GM12801 (cell line): ENCODE measurements around the gene ZNRF2.

Experiments
- TF ChIP-seq, protein P1 (sequence below): IDR thresholded peaks from one replicate; pipeline ENCODE4 v1.5.1; 2011; ENCODE audit warnings: control low read depth; ENCODE audit not compliant: insufficient read length; ENCODE audit errors: extremely low read depth

Gene ZNRF2

GRCh38 chr7:30276203-30276900 lies 8.0 kb upstream of the ZNRF2 start:
- TF ChIP-seq, protein P1, sequence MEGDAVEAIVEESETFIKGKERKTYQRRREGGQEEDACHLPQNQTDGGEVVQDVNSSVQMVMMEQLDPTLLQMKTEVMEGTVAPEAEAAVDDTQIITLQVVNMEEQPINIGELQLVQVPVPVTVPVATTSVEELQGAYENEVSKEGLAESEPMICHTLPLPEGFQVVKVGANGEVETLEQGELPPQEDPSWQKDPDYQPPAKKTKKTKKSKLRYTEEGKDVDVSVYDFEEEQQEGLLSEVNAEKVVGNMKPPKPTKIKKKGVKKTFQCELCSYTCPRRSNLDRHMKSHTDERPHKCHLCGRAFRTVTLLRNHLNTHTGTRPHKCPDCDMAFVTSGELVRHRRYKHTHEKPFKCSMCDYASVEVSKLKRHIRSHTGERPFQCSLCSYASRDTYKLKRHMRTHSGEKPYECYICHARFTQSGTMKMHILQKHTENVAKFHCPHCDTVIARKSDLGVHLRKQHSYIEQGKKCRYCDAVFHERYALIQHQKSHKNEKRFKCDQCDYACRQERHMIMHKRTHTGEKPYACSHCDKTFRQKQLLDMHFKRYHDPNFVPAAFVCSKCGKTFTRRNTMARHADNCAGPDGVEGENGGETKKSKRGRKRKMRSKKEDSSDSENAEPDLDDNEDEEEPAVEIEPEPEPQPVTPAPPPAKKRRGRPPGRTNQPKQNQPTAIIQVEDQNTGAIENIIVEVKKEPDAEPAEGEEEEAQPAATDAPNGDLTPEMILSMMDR: peak; percentile 30

DNA sequence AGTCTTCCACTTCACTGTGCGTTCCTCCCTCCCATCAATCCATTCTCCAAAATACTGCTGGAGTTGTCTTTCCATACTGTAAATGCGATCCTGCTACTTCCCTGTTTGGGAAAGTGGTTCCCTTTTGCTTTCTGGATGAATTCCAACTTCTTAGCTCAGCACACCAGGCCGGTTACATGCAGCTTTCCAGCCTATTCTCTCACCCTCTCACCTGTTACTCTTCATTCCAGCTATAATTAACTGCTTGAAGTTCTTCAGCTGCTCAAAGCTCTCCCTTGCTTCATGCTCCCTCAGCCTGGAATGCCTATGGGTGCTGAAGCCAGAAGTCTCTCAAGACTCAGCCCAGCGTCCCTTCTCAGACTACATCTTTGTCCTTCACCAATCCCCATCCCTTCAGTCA lies 6.0 kb upstream of the ZNRF2 start:
- TF ChIP-seq, protein P1: no peak

DNA sequence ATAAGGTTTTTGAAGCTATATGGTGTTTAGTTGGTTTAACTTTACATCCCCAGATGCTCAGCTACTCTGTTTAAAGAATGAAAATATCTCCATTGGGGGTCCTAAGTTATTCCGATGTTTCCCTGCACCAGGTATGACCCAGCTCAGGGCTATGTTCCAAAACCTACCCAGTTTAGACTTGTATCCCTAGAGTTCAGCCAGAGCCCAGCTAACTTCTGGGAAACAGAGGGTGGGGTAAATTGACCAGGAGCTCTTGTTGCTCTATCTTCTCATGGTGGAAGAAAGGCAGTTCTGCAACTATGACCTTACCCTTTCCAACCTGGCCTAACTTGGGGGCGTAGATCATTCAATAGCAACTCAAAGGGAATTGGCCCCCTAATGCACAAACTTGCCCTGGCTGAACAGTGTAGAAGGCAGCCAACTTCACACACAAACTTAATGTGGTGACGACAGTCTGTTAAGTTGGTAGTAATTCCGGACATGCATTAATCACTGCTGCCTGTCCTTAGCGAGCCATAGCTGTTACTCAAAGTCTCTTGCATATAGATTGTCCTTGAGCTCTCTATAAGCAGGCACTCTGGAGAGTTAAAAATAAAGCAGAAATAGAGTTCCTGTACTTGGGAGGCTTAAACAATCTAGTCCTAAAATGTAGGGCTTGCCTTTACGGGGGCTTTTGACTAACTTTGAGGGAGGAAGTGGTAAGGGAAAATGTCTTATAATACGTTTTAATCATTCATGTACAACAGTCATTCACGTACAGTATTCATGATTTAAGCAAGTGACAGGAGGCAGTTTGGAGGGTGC lies 5.3 kb upstream of the ZNRF2 start:
- TF ChIP-seq, protein P1: no peak

- TF ChIP-seq, protein P1: no peak
Measured at GRCh38 chr7:30279653-30279904, 4.8 kb upstream of the ZNRF2 start.

GRCh38 chr7:30280631-30281030 lies 3.8 kb upstream of the ZNRF2 start:
- TF ChIP-seq, protein P1: no peak

DNA sequence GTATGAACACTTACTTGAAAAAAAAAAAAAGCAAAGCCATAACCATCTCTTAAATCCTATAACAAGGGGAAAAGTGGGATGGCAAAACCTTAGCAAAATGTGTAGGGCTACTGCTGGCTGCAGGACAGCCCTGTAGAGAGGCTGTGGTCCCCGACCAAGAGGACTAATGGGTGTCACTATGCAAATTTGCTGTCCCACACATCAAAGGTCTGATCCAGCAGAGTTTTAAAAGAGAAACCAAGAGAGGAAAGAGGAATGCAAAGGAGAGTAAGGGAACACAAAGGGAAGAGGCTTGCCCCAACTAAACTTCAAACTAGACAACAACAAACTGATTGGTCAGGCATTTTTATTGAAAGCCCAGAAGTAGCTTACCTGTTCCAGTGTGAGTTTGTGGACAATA lies 3.1 kb upstream of the ZNRF2 start:
- TF ChIP-seq, protein P1: no peak

GRCh38 chr7:30281791-30282190 lies 2.6 kb upstream of the ZNRF2 start:
- TF ChIP-seq, protein P1: no peak
